GM19438 (cell line): ENCODE measurements around the gene GIMD1.
A peak's percentile ranks its signal among the peaks of the same experiment; 100 is the strongest.
"Not testable (repeated sequence)": the region's sequence is repeated elsewhere in the genome, so short reads cannot be mapped to it uniquely, and the experiment has no call there.

Experiments used
- ATAC-seq: cut with Tn5 transposase; IDR thresholded peaks from one replicate; pipeline ENCODE4 v1.9.1; 2021; ENCODE audit warnings: low read depth; ENCODE audit not compliant: unreplicated experiment

The GIMD1 gene

GRCh38 chr4:106368678-106369077 lies at the start of gene GIMD1:
Gene GIMD1 (minus strand): TSS chr4:106368778. CDS start chr4:106367435, 1,343 bp downstream.
- no peak for ATAC-seq

- no peak for ATAC-seq
Observed at GRCh38 chr4:106414366-106414765, 45.8 kb upstream of the GIMD1 start.

- ATAC-seq = no peak
Observed at GRCh38 chr4:106409901-106410889, 41.6 kb upstream of the GIMD1 start.

GRCh38 chr4:106408004-106408403 lies 39.4 kb upstream of the GIMD1 start:
- not testable (repeated sequence) for ATAC-seq

GRCh38 chr4:106401157-106401556 lies 32.6 kb upstream of the GIMD1 start:
- no peak for ATAC-seq

- ATAC-seq = not testable (repeated sequence)
Observed at GRCh38 chr4:106398898-106399297, 30.3 kb upstream of the GIMD1 start.

GRCh38 chr4:106395582-106395981 lies 27.0 kb upstream of the GIMD1 start:
- ATAC-seq = no peak

- ATAC-seq = no peak
Observed at GRCh38 chr4:106385853-106386393, 17.3 kb upstream of the GIMD1 start.

- no peak for ATAC-seq
Observed at GRCh38 chr4:106384878-106385277, 16.3 kb upstream of the GIMD1 start.

GRCh38 chr4:106380179-106380578 lies 11.6 kb upstream of the GIMD1 start:
- no peak for ATAC-seq

GRCh38 chr4:106373026-106373425 lies 4.4 kb upstream of the GIMD1 start:
- ATAC-seq = no peak

GRCh38 chr4:106371161-106371560 lies 2.6 kb upstream of the GIMD1 start:
- ATAC-seq = no peak

- no peak for ATAC-seq
Observed at GRCh38 chr4:106370214-106370613, 1.6 kb upstream of the GIMD1 start.

- ATAC-seq = peak; percentile 82
Observed at GRCh38 chr4:106369456-106370060, 980 bp upstream of the GIMD1 start.

GRCh38 chr4:106367072-106367471 lies 1.5 kb downstream of the GIMD1 start:
- ATAC-seq = no peak

GRCh38 chr4:106366026-106366425 lies 2.6 kb downstream of the GIMD1 start:
- ATAC-seq = no peak

- ATAC-seq = no peak
Observed at GRCh38 chr4:106365613-106366012, 3.0 kb downstream of the GIMD1 start.

GRCh38 chr4:106364282-106364681 lies 4.3 kb downstream of the GIMD1 start:
- no peak for ATAC-seq

- ATAC-seq = no peak
Observed at GRCh38 chr4:106362086-106362825, 6.3 kb downstream of the GIMD1 start.

- ATAC-seq = no peak
Observed at GRCh38 chr4:106358899-106359298, 9.7 kb downstream of the GIMD1 start.

- no peak for ATAC-seq
Observed at GRCh38 chr4:106355193-106355592, 13.4 kb downstream of the GIMD1 start.
